ENCODE measurements around the gene NPNT. TPM values are rescaled to one million over a fixed set of nuclear protein-coding genes. Genes with fewer than 3 reads are reported as not detected.

Gene NPNT
- total RNA-seq, 1 donor from 2014 or later: 217 TPM

DNA sequence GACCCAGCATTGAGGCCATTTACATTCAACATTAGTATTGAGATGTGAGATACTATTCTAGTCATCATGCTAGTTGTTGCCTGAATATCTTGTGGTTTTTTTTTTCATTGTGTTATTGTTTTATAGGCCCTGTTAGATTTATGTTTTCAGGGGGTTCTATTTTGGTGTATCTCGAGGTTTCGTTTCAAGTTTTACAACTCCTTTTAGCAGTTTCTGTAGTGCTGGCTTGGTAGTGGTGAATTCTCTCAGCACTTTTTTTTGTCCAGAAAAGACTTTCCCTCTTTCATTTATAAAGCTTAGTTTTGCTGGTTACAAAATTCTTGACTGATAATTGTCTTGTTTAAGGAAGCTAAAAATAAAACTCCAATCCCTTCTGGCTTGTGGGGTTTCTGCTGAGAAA, 115.5 kb downstream of the NPNT start:
- intact Hi-C loops (cut with DNase I): no loop called here
- H3K27me3 ChIP-seq (ENCODE audit: low read depth): no peaks in the 10 kb centered on the region
- DNase-seq: no peak
- no peak for ATAC-seq
- H3K27ac ChIP-seq: no peak overlapping the region
- peaks cover 17% of the 10 kb centered on the region for H3K9me3 ChIP-seq
- TF ChIP-seq, protein P1, sequence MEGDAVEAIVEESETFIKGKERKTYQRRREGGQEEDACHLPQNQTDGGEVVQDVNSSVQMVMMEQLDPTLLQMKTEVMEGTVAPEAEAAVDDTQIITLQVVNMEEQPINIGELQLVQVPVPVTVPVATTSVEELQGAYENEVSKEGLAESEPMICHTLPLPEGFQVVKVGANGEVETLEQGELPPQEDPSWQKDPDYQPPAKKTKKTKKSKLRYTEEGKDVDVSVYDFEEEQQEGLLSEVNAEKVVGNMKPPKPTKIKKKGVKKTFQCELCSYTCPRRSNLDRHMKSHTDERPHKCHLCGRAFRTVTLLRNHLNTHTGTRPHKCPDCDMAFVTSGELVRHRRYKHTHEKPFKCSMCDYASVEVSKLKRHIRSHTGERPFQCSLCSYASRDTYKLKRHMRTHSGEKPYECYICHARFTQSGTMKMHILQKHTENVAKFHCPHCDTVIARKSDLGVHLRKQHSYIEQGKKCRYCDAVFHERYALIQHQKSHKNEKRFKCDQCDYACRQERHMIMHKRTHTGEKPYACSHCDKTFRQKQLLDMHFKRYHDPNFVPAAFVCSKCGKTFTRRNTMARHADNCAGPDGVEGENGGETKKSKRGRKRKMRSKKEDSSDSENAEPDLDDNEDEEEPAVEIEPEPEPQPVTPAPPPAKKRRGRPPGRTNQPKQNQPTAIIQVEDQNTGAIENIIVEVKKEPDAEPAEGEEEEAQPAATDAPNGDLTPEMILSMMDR (IDR thresholded peaks at IDR 0.05): no peak
- no peaks in the 10 kb centered on the region for H3K4me1 ChIP-seq
- no peaks in the 10 kb centered on the region for H3K36me3 ChIP-seq
- no peak overlapping the region for H3K4me3 ChIP-seq

DNA sequence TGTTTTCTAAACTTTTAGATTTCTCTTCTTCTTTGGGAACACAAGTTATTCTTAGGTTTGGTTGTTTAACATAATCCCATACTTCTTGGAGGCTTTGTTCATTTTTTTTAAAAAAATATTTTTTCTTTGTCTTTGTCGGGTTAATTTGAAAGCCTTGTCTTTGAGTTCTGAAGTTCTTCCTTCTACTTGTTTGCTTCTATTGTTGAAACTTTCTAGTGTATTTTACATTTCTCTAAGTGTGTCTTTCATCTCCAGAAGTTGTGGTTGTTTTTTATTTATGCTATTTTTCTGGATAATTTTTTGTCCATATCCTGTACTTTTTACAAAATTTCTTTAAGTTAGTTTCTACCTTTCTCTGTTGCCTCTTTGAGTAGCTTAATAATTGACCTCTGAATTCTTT, 116.1 kb downstream of the NPNT start:
- no peak overlapping the region for H3K4me3 ChIP-seq
- TF ChIP-seq, protein P1 (IDR thresholded peaks at IDR 0.05): no peak
- intact Hi-C loops (cut with DNase I): no loop called here
- no peak overlapping the region for H3K27ac ChIP-seq
- H3K36me3 ChIP-seq: no peaks in the 10 kb centered on the region
- no peaks in the 10 kb centered on the region for H3K4me1 ChIP-seq
- no peak for DNase-seq
- H3K27me3 ChIP-seq (ENCODE audit: low read depth): no peaks in the 10 kb centered on the region
- H3K9me3 ChIP-seq: peaks cover 17% of the 10 kb centered on the region
- ATAC-seq: no peak

DNA sequence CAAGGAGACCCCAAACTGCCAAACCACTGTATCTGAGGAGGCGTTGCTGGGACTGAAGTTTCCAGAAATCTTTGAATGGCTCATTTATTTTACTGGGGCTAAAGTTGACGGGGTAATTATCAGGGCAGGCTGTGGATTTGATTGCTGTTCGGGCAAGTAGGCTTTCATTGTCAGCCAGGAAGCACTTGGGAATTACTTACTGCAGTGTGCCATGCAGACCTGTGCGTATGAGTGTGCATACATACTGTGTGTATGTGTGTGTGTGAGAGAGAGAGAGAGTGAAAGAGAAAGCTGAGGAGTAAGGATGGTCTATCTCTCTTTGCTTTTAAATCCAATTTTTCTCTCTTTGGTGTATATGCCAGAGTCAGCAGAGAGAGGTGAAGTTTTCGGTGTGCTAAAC, 122.7 kb downstream of the NPNT start:
- Histone ChIP-seq H3K27me3 (ENCODE audit: low read depth) (no peaks in the 10 kb centered on the region), H3K9me3 (no peaks in the 10 kb centered on the region), H3K36me3 (no peaks in the 10 kb centered on the region), H3K4me1 (no peaks in the 10 kb centered on the region), H3K4me3 (no peak overlapping the region), H3K27ac (no peak overlapping the region)
- no peak for ATAC-seq
- intact Hi-C loops (cut with DNase I): no loop called here
- TF ChIP-seq, protein P1 (IDR thresholded peaks at IDR 0.05): no peak
- no peak for DNase-seq

DNA sequence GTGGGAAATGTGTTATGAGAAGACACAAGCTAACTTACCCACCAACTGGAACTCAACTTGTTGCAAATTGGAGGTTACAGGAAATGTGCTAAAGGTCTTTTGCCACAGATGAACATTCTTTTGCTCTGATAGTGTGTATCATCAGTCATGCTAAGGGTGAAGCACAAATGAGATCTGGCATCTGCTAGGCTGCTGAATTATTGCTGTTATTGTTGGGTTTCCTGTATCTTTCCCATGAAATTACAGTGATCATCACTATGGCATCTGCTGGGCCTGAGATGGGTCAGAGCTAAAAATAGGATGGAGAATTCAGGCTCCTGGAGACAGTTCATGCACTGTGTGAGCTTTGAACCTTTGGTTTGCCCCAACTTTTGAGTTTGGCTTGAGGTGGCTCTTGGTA, 124.5 kb downstream of the NPNT start:
- no peaks in the 10 kb centered on the region for H3K4me1 ChIP-seq
- no peaks in the 10 kb centered on the region for H3K36me3 ChIP-seq
- TF ChIP-seq, protein P1 (IDR thresholded peaks at IDR 0.05): no peak
- intact Hi-C loops (cut with DNase I): no loop called here
- no peaks in the 10 kb centered on the region for H3K27me3 ChIP-seq (ENCODE audit: low read depth)
- no peaks in the 10 kb centered on the region for H3K9me3 ChIP-seq
- H3K27ac ChIP-seq: no peak overlapping the region
- H3K4me3 ChIP-seq: no peak overlapping the region
- no peak for DNase-seq
- no peak for ATAC-seq

Other genes with a start within 250 kb of the NPNT start
- 19.1 TPM for gene INTS12, start 186.8 kb upstream of the NPNT start, total RNA-seq
- gene GSTCD, start 186.7 kb upstream of the NPNT start, total RNA-seq: 6.7 TPM

Data from lower lobe of right lung (tissue), 2 donors.